D721Med (cell line): ENCODE data around the gene KHDC3L.

Source experiments
- DNase-seq: peaks from one replicate; pipeline ENCODE4 v3.0.0; 2011; ENCODE audit warnings: low spot score; ENCODE audit not compliant: insufficient read length
- FAIRE-seq: peaks from 2 replicates; lab custom pipeline; 2011; peaks lifted over from hg19 to GRCh38; lab: Jason Lieb, UNC
- TF ChIP-seq, protein P1 (sequence below): IDR thresholded peaks from 2 replicates; pipeline ENCODE4 v1.5.1; 2012; ENCODE audit warnings: mild to moderate bottlenecking, control low read depth; ENCODE audit not compliant: insufficient read depth; ENCODE audit errors: missing control alignments

The KHDC3L gene

DNA sequence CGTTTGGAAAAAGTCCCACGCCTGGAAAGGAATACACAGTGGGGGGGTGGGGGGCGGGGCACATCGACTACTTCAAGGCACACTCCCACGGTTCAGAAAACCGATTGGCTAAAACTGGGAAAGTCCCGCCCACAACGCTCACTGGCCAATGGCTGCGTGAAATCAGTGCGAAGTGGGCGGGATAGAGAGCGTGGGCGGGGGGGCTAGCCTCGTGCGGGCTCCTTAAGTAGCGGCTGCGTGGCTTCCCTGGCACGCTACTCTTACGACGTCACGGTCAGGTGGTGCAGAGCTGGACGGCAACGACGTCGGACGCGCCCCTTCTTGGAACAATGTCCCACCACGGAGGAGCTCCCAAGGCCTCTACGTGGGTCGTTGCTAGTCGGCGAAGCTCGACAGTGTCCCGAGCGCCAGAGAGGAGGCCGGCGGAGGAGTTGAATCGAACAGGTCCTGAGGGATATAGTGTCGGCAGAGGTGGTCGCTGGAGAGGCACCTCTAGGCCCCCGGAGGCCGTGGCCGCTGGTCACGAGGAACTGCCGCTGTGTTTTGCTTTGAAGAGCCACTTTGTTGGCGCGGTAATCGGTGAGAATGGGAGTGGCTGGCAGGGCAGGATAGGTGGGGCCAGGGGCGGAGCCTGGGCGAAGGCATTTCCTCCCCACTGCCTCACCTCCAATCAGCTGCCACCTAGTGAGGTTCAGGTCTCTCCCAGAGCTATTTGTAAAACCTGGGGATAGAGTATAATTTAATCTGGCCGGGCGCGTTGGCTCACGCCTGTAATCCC is 32.3 kb downstream of the KHDC3L start, which contains the start of gene DDX43:
DDX43 (plus strand) TSS at position 252 of the 778 bp plus-strand sequence; CDS start at position 330, 78 bp downstream.
- DNase-seq (no peak), FAIRE-seq (no peak)
- TF ChIP-seq, protein P1, sequence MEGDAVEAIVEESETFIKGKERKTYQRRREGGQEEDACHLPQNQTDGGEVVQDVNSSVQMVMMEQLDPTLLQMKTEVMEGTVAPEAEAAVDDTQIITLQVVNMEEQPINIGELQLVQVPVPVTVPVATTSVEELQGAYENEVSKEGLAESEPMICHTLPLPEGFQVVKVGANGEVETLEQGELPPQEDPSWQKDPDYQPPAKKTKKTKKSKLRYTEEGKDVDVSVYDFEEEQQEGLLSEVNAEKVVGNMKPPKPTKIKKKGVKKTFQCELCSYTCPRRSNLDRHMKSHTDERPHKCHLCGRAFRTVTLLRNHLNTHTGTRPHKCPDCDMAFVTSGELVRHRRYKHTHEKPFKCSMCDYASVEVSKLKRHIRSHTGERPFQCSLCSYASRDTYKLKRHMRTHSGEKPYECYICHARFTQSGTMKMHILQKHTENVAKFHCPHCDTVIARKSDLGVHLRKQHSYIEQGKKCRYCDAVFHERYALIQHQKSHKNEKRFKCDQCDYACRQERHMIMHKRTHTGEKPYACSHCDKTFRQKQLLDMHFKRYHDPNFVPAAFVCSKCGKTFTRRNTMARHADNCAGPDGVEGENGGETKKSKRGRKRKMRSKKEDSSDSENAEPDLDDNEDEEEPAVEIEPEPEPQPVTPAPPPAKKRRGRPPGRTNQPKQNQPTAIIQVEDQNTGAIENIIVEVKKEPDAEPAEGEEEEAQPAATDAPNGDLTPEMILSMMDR, result no peak

DNA sequence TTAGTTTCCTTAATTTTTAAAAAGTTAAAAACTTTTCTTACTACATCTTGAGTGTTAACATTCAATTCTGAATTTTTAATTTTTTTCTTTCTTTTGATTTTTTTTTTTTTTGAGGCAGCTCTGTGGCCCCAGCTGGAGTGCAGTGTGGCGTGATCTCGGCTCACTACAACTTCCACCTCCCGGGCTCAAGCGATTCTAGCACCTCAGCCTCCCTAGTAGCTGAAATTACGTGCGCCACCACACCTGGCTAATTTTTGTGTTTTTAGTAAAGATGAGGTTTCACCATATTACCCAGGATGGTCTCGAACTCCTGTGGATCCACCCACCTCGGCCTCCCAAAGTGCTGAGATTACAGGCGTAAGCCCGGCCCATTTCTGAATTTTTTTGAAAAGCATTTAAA is 33.4 kb downstream of the KHDC3L start:
- DNase-seq, result no peak
- TF ChIP-seq, protein P1, result no peak
- no peak for FAIRE-seq

DNA sequence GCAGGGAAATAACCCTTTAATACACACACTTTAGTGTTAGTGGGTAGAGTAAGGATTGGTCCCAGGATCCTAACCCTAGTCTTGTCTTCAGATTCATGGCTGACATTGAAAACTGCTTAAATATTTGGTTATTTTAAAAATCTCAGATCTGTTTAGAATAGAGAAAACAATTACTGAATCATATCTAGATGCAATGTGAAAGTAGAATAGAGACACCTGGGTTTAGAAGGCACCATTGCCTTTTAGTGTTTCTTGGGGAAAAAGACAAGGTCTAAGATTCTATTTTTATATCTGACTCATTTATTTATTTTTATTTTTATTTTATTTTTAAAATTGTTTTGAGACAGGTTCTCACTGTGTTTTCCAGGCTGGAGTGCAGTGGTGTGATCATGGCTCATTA is 38.2 kb downstream of the KHDC3L start:
- TF ChIP-seq, protein P1, result no peak
- DNase-seq, result no peak
- FAIRE-seq, result no peak

DNA sequence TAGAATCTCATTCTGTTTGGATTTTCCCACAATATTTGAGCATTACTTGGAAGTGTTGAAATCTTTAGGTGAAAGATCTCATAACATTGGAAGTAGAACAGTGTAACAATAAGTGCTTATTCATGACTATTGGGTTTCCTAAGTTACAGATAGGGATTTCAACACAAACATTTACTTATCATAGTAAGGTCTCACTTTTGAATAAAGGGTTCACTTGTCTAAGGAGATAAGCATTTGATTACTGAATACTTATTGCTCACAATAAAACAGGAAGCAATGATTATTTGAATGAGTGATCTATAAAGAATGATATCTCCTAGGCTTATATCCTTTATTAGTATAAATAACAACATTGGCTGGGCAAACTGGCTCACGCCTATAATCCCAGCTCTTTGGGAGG is 46.9 kb downstream of the KHDC3L start:
- no peak for FAIRE-seq
- DNase-seq, result no peak
- TF ChIP-seq, protein P1, result no peak

DNA sequence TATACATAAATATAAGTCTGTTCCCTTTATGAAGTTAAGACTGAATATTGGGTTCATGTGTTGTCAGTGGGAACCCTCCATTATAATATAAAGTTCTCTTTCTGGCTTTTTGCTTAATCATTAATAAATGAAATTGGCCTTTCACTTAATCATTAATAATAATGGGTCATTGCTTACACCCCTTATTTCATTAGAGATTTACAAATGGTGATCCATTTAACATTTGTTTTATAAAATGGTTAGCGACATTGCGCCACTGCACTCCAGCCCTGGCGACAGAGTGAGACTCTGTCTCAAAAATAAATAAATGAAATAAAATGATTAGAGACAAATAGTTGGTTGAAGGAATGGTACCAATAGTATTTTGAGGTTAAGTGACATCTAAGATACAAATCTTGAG is 50.6 kb downstream of the KHDC3L start:
- FAIRE-seq, result no peak
- TF ChIP-seq, protein P1, result no peak
- DNase-seq, result no peak
